IMR-90 (cell line): ENCODE results near the gene RLN3. TPM values are rescaled to one million over a fixed set of nuclear protein-coding genes. Genes with fewer than 3 reads are reported as not detected.

Experiments
- ATAC-seq: fragments of 200-7000 bp; cut with Tn5 transposase; 2 replicates; pipeline ENCODE4 v1.9.1; 2020; ENCODE audit warnings: low read depth, mild to moderate bottlenecking, moderate library complexity
- BruUV-seq: library from RNA; stranded (reverse); fragments of 400-500 nt; replicated peaks from 2 replicates; lab custom pipeline; 2021; lab: Mats Ljungman, UMichigan
- CTCF ChIA-PET: fragments of 300-600 bp; formaldehyde crosslinking; extraction: SDS; loops from one replicate; lab custom pipeline; 2021; ENCODE audit warnings: antibody characterized with exemption; lab: Yijun Ruan, JAX
- POLR2A ChIA-PET: fragments of 300-600 bp; sonication (Branson Sonifier 250); formaldehyde crosslinking; loops from one replicate; lab custom pipeline; 2022; ENCODE audit warnings: antibody characterized with exemption; ENCODE audit not compliant: unreplicated experiment; lab: Charles Lee
- DNase-seq: peaks from one replicate; pipeline ENCODE4 v3.0.0; 2013
- H2AFZ ChIP-seq: replicated peaks from 2 replicates; pipeline ENCODE3; 2013; ENCODE audit warnings: low read length, mild to moderate bottlenecking; ENCODE audit not compliant: poor library complexity
- H2AK5ac ChIP-seq: 2 replicates; pipeline ENCODE4 v1.6.1; 2013; ENCODE audit warnings: low read depth, low read length, inconsistent platforms
- H2AK9ac ChIP-seq: replicated peaks from 2 replicates; pipeline ENCODE3; 2013; ENCODE audit warnings: mild to moderate bottlenecking, low read depth, low read length, moderate library complexity; ENCODE audit not compliant: poor library complexity
- H2BK120ac ChIP-seq: 2 replicates; pipeline ENCODE4 v1.6.1; 2013; ENCODE audit warnings: low read depth, low read length, inconsistent platforms
- H2BK15ac ChIP-seq: 3 replicates; pipeline ENCODE4 v1.6.1; 2013; ENCODE audit warnings: low read depth, low read length, inconsistent platforms
- H2BK20ac ChIP-seq: 2 replicates; pipeline ENCODE4 v1.6.1; 2013; ENCODE audit warnings: low read depth, mild to moderate bottlenecking, inconsistent platforms, low read length, moderate library complexity
- H2BK5ac ChIP-seq: 2 replicates; pipeline ENCODE4 v1.6.1; 2013; ENCODE audit warnings: mild to moderate bottlenecking, low read depth, low read length, inconsistent platforms; ENCODE audit not compliant: poor library complexity, severe bottlenecking
- H3K14ac ChIP-seq: replicated peaks from 2 replicates; pipeline ENCODE4 v1.6.1; 2013; ENCODE audit warnings: low read depth, low read length, inconsistent platforms
- H3K18ac ChIP-seq: 2 replicates; pipeline ENCODE4 v1.6.1; 2013; ENCODE audit warnings: low read depth, low read length, control low read depth
- H3K23ac ChIP-seq: 2 replicates; pipeline ENCODE4 v1.6.1; 2013; ENCODE audit warnings: low read depth, low read length, inconsistent platforms
- H3K27ac ChIP-seq: 2 replicates; pipeline ENCODE4 v1.5.1; 2013; ENCODE audit warnings: mild to moderate bottlenecking, control low read depth, low read length; ENCODE audit not compliant: insufficient read depth
- H3K27me3 ChIP-seq: 2 replicates; pipeline ENCODE4 v1.6.1; 2013; ENCODE audit warnings: low read length; ENCODE audit not compliant: control insufficient read depth, insufficient read depth
- H3K36me3 ChIP-seq: 2 replicates; pipeline ENCODE4 v1.6.1; 2013; ENCODE audit warnings: low read length, mixed read lengths; ENCODE audit not compliant: control insufficient read depth, insufficient read depth
- H3K4ac ChIP-seq: 2 replicates; pipeline ENCODE4 v1.6.1; 2013; ENCODE audit warnings: low read depth, low read length, inconsistent platforms
- H3K4me1 ChIP-seq: 2 replicates; pipeline ENCODE4 v1.6.1; 2013; ENCODE audit warnings: low read length, mixed read lengths; ENCODE audit not compliant: control insufficient read depth, insufficient read depth
- H3K4me2 ChIP-seq: 2 replicates; pipeline ENCODE4 v1.6.1; 2013; ENCODE audit warnings: low read depth, mild to moderate bottlenecking, control low read depth, low read length, moderate library complexity
- H3K4me3 ChIP-seq: 2 replicates; pipeline ENCODE4 v1.5.1; 2013; ENCODE audit warnings: low read depth, mild to moderate bottlenecking, control low read depth, low read length, moderate library complexity; ENCODE audit not compliant: insufficient read depth
- H3K56ac ChIP-seq: 2 replicates; pipeline ENCODE4 v1.6.1; 2013; ENCODE audit warnings: low read length, inconsistent platforms; ENCODE audit not compliant: insufficient read depth; ENCODE audit errors: extremely low read depth
- H3K79me1 ChIP-seq, 2 experiments: 2 replicates each; pipeline ENCODE4 v1.6.1; 2013; ENCODE audit warnings: low read length in 2 of 2, inconsistent platforms in 1 of 2, low read depth in 1 of 2
- H3K9ac ChIP-seq: 2 replicates; pipeline ENCODE4 v1.6.1; 2013; ENCODE audit warnings: low read depth, low read length, control low read depth
- H3K9me1 ChIP-seq: 2 replicates; pipeline ENCODE4 v1.6.1; 2013; ENCODE audit warnings: low read length, inconsistent platforms; ENCODE audit not compliant: insufficient read depth
- H3K9me3 ChIP-seq: 2 replicates; pipeline ENCODE4 v1.6.1; 2013; ENCODE audit warnings: low read length; ENCODE audit not compliant: control insufficient read depth, insufficient read depth
- H4K20me1 ChIP-seq: 2 replicates; pipeline ENCODE4 v1.6.1; 2013; ENCODE audit warnings: low read length, inconsistent platforms; ENCODE audit not compliant: insufficient read depth
- H4K5ac ChIP-seq: 2 replicates; pipeline ENCODE4 v1.6.1; 2013; ENCODE audit warnings: mild to moderate bottlenecking, low read depth, low read length, control low read depth
- H4K8ac ChIP-seq, 2 experiments: 2 replicates each; pipeline ENCODE4 v1.6.1; 2013; ENCODE audit warnings: low read depth in 2 of 2, low read length in 2 of 2, control low read depth in 1 of 2, inconsistent platforms in 1 of 2
- H4K91ac ChIP-seq: 2 replicates; pipeline ENCODE4 v1.6.1; 2013; ENCODE audit warnings: low read depth, low read length, inconsistent platforms; ENCODE audit not compliant: insufficient read depth
- BHLHE40 ChIP-seq: fragments of 150-350 bp; IDR thresholded peaks from 2 replicates; pipeline ENCODE4 v1.6.1; 2016; ENCODE audit warnings: mild to moderate bottlenecking, low read depth, low read length
- CEBPB ChIP-seq: IDR thresholded peaks from 2 replicates; pipeline ENCODE4 v1.6.1; 2012; ENCODE audit warnings: low read depth, low read length, improper control_type of control experiment
- CTCF ChIP-seq: conservative IDR thresholded peaks from 2 replicates; pipeline ENCODE4 v1.5.1; 2012; ENCODE audit warnings: mild to moderate bottlenecking, low read depth, low read length, improper control_type of control experiment
- ELK1 ChIP-seq: fragments of 150-350 bp; IDR thresholded peaks from 2 replicates; pipeline ENCODE4 v1.6.1; 2016; ENCODE audit warnings: low read depth, mild to moderate bottlenecking, low read length, moderate library complexity, borderline replicate concordance
- MAFK ChIP-seq: IDR thresholded peaks from 2 replicates; pipeline ENCODE4 v1.6.1; 2012; ENCODE audit warnings: low read depth, low read length, improper control_type of control experiment
- MAZ ChIP-seq: IDR thresholded peaks from 2 replicates; pipeline ENCODE4 v1.6.1; 2012; ENCODE audit warnings: low read depth, mild to moderate bottlenecking, low read length, improper control_type of control experiment, moderate library complexity, borderline replicate concordance
- MXI1 ChIP-seq: IDR thresholded peaks from 2 replicates; pipeline ENCODE4 v1.6.1; 2012; ENCODE audit warnings: low read depth, mild to moderate bottlenecking, low read length, moderate library complexity, borderline replicate concordance
- NFE2L2 ChIP-seq: fragments of 150-350 bp; IDR thresholded peaks from 2 replicates; pipeline ENCODE4 v1.6.1; 2016; ENCODE audit warnings: low read depth, mild to moderate bottlenecking, low read length
- POLR2A ChIP-seq: IDR thresholded peaks from 2 replicates; pipeline ENCODE4 v1.6.1; 2012; ENCODE audit warnings: mild to moderate bottlenecking, low read depth, low read length
- RAD21 ChIP-seq: IDR thresholded peaks from 2 replicates; pipeline ENCODE4 v1.6.1; 2012; ENCODE audit warnings: low read length, improper control_type of control experiment
- RFX5 ChIP-seq: IDR thresholded peaks from 2 replicates; pipeline ENCODE4 v1.8.0; 2012; ENCODE audit warnings: low read depth, mild to moderate bottlenecking, low read length, moderate library complexity
- SMC3 ChIP-seq: fragments of 150-350 bp; IDR thresholded peaks from 2 replicates; pipeline ENCODE4 v1.6.1; 2016; ENCODE audit warnings: low read depth, mild to moderate bottlenecking, antibody characterized with exemption, low read length, moderate library complexity
- USF2 ChIP-seq: fragments of 150-350 bp; IDR thresholded peaks from 2 replicates; pipeline ENCODE4 v1.6.1; 2017; ENCODE audit warnings: mild to moderate bottlenecking, antibody characterized with exemption, low read length, low read depth
- whole genome bisulfite sequencing, 2 experiments: methylation state at CpG; one replicate each; pipeline versions ENCODE4 v1.1.5 to v1.1.7; 2013; ENCODE audit warnings: missing lambda C conversion rate in 2 of 2; ENCODE audit not compliant: insufficient read length in 1 of 2; ENCODE audit errors: extremely low coverage in 2 of 2; 5-methylcytosine and 5-hydroxymethylcytosine counted together
- dilution Hi-C: fragments of 300-500 bp; cut with HindIII; formaldehyde crosslinking; loops from one replicate; pipeline ENCODE4 v1.14.3; 2018; ENCODE audit warnings: low sequenced_read_pairs; ENCODE audit not compliant: unreplicated experiment
- in situ Hi-C: fragments of 300-500 bp; cut with MboI; formaldehyde crosslinking; loops from 3 replicates; pipeline ENCODE4 v1.14.3; 2019; ENCODE audit warnings: low sequenced_read_pairs, inconsistent platforms, mixed read lengths
- intact Hi-C: fragments of 100-400 bp; cut with micrococcal nuclease; formaldehyde crosslinking; loops from 2 replicates; pipeline ENCODE4 v1.10.0; 2022
- polyA plus RNA-seq, 3 experiments: library from polyadenylated mRNA; depleted of rRNA; stranded (reverse); fragments of >200 nt; gene quantifications; 2 replicates each; pipeline ENCODE4 v1.2.3, GENCODE V29; 2012; ENCODE audit warnings: low replicate concordance in 1 of 3
- total RNA-seq: library from RNA; depleted of rRNA; stranded (reverse); fragments of >200 nt; gene quantifications from 2 replicates; pipeline ENCODE4 v1.2.3, GENCODE V29; 2012

RLN3 gene
- total and polyA plus RNA-seq, 2 of the 4 experiments (the other 2 are of a cell fraction), result not detected

- in situ Hi-C loops, result no loop called here
Measured at GRCh38 chr19:13997631-13997962, 30.4 kb upstream of the RLN3 start.

More at GRCh38 chr19:13997631-13997962, 30.4 kb upstream of the RLN3 start:
- Histone ChIP-seq H4K20me1 (peaks cover 5% of the 10 kb centered on the region; the same call in 1 of the 2 replicates), H3K9me3 (peaks cover 10% of the 10 kb centered on the region), H3K14ac (no peak overlapping the region), H3K27ac (no peak overlapping the region), H3K9me1 (0 out of 2 replicates have a peak, but pooled peaks cover under 1% of the 10 kb centered on the region), H3K4me3 (no peak overlapping the region), H4K91ac (no peak overlapping the region), H4K5ac (no peak overlapping the region), H2AFZ (no peak overlapping the region), H3K27me3 (no peaks in the 10 kb centered on the region), H3K4me1 (no peaks in the 10 kb centered on the region), H4K8ac (no peak overlapping the region), H3K4ac (no peak overlapping the region), H3K4me2 (no peak overlapping the region), H2BK120ac (no peak overlapping the region), H3K18ac (no peak overlapping the region), H3K79me1 (peaks cover 19 to 54% of the 10 kb centered on the region in 2 experiments), H2BK15ac (no peak overlapping the region), H3K36me3 (peaks cover 8% of the 10 kb centered on the region), H3K56ac (no peak overlapping the region), H3K9ac (no peak overlapping the region), H3K23ac (no peak overlapping the region), H2AK9ac (no peak overlapping the region), H2AK5ac (no peak overlapping the region), H2BK20ac (no peak overlapping the region), H2BK5ac (no peak overlapping the region)
- dilution Hi-C loops (no loop called here), intact Hi-C loops (no loop called here)
- WGBS, 2 experiments, result no CpG with 5 or more reads among the region's 6 CpGs
- POLR2A ChIA-PET, result no interaction called here
- DNase-seq, result no peak
- TF ChIP-seq CTCF, result no peak
- TF ChIP-seq NFE2L2, result no peak
- no peak for TF ChIP-seq MAFK
- no peak for TF ChIP-seq ELK1
- TF ChIP-seq CEBPB, result no peak
- TF ChIP-seq RAD21, result no peak
- no peak for TF ChIP-seq POLR2A
- no peak for TF ChIP-seq BHLHE40
- no peak for TF ChIP-seq MAZ
- TF ChIP-seq RFX5, result no peak
- TF ChIP-seq SMC3, result no peak
- no peak for TF ChIP-seq USF2
- no peak for TF ChIP-seq MXI1
- ATAC-seq, result no peak
- CTCF ChIA-PET, result no interaction called here
- BruUV-seq, result no TSS peak
